GM12875 (cell line): ENCODE data around the gene C9orf85.

Experiments used
- H3K4me3 ChIP-seq: one replicate; pipeline ENCODE4 v1.5.1; 2011; ENCODE audit warnings: low read depth, low read length, control low read depth
- CTCF ChIP-seq: IDR thresholded peaks from 2 replicates; pipeline ENCODE4 v1.5.1; 2011; ENCODE audit warnings: low read depth, mild to moderate bottlenecking, control low read depth, inconsistent platforms, low read length, moderate library complexity, borderline replicate concordance; ENCODE audit not compliant: insufficient read depth

C9orf85 gene

GRCh38 chr9:71911061-71911907, at the start of gene C9orf85, which contains the start of gene ABHD17B:
Gene C9orf85 (plus strand): TSS chr9:71911639. CDS start chr9:71911735, 96 bp downstream.
Gene ABHD17B (minus strand): TSS chr9:71911193. CDS start chr9:71875080, 36,113 bp downstream.
- TF ChIP-seq CTCF: no peak
- peak within 1 kb of the TSS; percentile 83 for H3K4me3 ChIP-seq

- TF ChIP-seq CTCF: no peak
These were observed 47.8 kb upstream of the C9orf85 start for GRCh38 chr9:71863631-71864030.

GRCh38 chr9:71875345-71875744, 36.1 kb upstream of the C9orf85 start:
- H3K4me3 ChIP-seq: no peak overlapping the region
- TF ChIP-seq CTCF: no peak

More at GRCh38 chr9:71863631-71864030, 47.8 kb upstream of the C9orf85 start:
- H3K4me3 ChIP-seq: no peak overlapping the region

- H3K4me3 ChIP-seq: no peak overlapping the region
- no peak for TF ChIP-seq CTCF
These were observed 35.3 kb upstream of the C9orf85 start for GRCh38 chr9:71876106-71876505.

GRCh38 chr9:71876829-71877228, 34.6 kb upstream of the C9orf85 start:
- TF ChIP-seq CTCF: no peak
- H3K4me3 ChIP-seq: no peak overlapping the region

GRCh38 chr9:71878327-71879274, 32.8 kb upstream of the C9orf85 start:
- H3K4me3 ChIP-seq: no peak overlapping the region
- TF ChIP-seq CTCF: no peak
